WTC11 (cell line): ENCODE data around the gene TMX4.

ENCODE experiments used
- NR1H2 ChIP-seq: sonication (generic); formaldehyde crosslinking; IDR thresholded peaks from 2 replicates; pipeline ENCODE4 v1.9.0; 2021; ENCODE audit warnings: mild to moderate bottlenecking, moderate library complexity, missing genetic modification reagents
- TF ChIP-seq, protein P1 (sequence below): fragments of 200-600 bp; IDR thresholded peaks from 2 replicates; pipeline ENCODE4 v1.8.0; 2022; ENCODE audit warnings: antibody characterized with exemption
- TF ChIP-seq, protein P2 (sequence below): sonication (generic); formaldehyde crosslinking; IDR thresholded peaks from 2 replicates; pipeline ENCODE4 v1.8.0; 2022; ENCODE audit warnings: mild to moderate bottlenecking, missing genetic modification reagents
- TF ChIP-seq, protein P3 (sequence below): sonication (generic); formaldehyde crosslinking; IDR thresholded peaks from 2 replicates; pipeline ENCODE4 v1.8.0; 2022; ENCODE audit warnings: mild to moderate bottlenecking, missing genetic modification reagents
- TF ChIP-seq, protein P4 (sequence below): sonication (generic); formaldehyde crosslinking; IDR thresholded peaks from 2 replicates; pipeline ENCODE4 v1.8.0; 2022; ENCODE audit warnings: missing genetic modification reagents

DNA sequence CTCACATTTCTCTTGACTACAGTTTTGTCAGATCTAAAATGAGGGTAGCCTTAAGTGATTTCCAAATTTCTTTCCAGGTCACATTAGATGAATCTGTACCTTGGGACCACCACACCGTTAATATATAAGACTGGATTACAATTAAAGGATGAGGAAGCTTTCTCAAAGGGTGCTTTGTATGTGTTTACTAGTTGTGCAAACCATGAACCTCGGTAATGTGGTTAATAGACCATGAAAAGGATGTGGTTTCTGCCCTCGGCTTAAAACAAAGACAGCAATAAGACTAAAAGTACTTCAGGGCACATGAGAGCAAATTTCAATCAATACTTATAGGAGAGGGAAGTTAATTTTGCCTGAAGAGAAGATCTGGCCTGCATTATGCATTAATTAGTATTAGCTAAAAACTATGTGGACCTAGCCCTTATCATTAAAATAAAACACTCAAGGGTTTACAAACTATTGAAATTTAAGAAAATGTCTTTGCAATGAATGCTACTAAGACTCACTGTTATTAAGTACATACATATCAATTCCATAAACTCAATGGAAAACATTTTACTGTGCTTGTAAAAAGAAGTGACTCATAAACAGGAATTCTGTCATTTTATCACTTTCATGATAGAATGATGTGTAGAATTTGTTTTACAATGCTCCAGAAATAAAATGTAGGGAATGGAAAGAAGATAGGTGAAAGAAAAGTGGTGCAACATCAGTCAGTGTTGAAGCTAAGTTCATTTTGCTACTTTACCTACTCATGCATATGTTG is 936 bp upstream of the TMX4 start:
- TF ChIP-seq, protein P1, sequence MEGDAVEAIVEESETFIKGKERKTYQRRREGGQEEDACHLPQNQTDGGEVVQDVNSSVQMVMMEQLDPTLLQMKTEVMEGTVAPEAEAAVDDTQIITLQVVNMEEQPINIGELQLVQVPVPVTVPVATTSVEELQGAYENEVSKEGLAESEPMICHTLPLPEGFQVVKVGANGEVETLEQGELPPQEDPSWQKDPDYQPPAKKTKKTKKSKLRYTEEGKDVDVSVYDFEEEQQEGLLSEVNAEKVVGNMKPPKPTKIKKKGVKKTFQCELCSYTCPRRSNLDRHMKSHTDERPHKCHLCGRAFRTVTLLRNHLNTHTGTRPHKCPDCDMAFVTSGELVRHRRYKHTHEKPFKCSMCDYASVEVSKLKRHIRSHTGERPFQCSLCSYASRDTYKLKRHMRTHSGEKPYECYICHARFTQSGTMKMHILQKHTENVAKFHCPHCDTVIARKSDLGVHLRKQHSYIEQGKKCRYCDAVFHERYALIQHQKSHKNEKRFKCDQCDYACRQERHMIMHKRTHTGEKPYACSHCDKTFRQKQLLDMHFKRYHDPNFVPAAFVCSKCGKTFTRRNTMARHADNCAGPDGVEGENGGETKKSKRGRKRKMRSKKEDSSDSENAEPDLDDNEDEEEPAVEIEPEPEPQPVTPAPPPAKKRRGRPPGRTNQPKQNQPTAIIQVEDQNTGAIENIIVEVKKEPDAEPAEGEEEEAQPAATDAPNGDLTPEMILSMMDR, result no peak
- no peak for TF ChIP-seq NR1H2 (CRISPR knock-in tag)
- TF ChIP-seq, protein P2, sequence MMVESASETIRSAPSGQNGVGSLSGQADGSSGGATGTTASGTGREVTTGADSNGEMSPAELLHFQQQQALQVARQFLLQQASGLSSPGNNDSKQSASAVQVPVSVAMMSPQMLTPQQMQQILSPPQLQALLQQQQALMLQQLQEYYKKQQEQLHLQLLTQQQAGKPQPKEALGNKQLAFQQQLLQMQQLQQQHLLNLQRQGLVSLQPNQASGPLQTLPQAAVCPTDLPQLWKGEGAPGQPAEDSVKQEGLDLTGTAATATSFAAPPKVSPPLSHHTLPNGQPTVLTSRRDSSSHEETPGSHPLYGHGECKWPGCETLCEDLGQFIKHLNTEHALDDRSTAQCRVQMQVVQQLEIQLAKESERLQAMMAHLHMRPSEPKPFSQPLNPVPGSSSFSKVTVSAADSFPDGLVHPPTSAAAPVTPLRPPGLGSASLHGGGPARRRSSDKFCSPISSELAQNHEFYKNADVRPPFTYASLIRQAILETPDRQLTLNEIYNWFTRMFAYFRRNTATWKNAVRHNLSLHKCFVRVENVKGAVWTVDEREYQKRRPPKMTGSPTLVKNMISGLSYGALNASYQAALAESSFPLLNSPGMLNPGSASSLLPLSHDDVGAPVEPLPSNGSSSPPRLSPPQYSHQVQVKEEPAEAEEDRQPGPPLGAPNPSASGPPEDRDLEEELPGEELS (CRISPR knock-in tag), result no peak
- TF ChIP-seq, protein P3, sequence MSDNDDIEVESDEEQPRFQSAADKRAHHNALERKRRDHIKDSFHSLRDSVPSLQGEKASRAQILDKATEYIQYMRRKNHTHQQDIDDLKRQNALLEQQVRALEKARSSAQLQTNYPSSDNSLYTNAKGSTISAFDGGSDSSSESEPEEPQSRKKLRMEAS, result no peak
- TF ChIP-seq, protein P4, sequence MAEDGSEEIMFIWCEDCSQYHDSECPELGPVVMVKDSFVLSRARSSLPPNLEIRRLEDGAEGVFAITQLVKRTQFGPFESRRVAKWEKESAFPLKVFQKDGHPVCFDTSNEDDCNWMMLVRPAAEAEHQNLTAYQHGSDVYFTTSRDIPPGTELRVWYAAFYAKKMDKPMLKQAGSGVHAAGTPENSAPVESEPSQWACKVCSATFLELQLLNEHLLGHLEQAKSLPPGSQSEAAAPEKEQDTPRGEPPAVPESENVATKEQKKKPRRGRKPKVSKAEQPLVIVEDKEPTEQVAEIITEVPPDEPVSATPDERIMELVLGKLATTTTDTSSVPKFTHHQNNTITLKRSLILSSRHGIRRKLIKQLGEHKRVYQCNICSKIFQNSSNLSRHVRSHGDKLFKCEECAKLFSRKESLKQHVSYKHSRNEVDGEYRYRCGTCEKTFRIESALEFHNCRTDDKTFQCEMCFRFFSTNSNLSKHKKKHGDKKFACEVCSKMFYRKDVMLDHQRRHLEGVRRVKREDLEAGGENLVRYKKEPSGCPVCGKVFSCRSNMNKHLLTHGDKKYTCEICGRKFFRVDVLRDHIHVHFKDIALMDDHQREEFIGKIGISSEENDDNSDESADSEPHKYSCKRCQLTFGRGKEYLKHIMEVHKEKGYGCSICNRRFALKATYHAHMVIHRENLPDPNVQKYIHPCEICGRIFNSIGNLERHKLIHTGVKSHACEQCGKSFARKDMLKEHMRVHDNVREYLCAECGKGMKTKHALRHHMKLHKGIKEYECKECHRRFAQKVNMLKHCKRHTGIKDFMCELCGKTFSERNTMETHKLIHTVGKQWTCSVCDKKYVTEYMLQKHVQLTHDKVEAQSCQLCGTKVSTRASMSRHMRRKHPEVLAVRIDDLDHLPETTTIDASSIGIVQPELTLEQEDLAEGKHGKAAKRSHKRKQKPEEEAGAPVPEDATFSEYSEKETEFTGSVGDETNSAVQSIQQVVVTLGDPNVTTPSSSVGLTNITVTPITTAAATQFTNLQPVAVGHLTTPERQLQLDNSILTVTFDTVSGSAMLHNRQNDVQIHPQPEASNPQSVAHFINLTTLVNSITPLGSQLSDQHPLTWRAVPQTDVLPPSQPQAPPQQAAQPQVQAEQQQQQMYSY (CRISPR knock-in tag), result no peak
